ENCODE data around the gene CNOT1. TPM values are rescaled to one million over a fixed set of nuclear protein-coding genes. Genes with fewer than 3 reads are reported as not detected.

Gene CNOT1
- total RNA-seq, 1 experiment from 2014 or later: 299 TPM

DNA sequence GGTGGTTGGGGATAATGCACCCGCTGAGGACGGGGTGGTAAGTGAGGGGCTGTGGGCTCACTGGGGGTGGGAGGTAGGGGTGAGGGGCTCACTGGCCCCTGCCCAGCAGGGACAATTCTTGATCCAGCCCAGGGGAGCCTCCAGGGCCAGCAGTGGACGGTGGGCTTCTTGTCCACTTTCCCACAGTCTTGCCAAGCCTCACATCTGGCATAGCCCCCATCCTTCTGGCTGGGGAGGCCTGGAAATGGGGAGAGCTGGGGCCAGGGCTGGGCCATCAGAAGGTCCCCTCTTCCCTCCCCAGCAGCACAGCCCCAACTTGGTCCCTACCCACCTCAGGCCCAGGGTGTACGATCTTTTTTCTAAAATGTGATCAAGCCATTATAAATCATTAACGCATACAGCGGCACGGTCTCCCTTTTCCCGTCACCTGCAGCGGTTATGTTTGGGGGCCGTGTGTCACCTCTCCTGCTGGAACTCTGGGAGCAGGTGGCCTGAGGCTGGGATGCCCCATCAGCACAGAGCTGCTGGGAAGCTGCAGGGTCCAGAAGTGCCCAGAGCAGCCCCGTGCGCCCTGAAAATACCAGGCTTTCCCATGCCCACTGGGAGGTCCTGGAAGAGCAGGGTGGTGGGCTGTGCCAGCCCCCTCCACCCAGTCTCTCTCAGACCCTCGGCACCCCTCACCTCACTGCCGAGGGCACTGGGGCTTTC is 121.5 kb downstream of the CNOT1 start:
- Mint-ChIP-seq H3K27me3 (ENCODE audit: unreplicated experiment) (peaks cover 6% of the 10 kb centered on the region), H3K9me3 (ENCODE audit: low read depth, unreplicated experiment) (no peaks in the 10 kb centered on the region), H3K36me3 (ENCODE audit: insufficient read depth, unreplicated experiment) (peaks cover 25% of the 10 kb centered on the region), H3K4me3 (ENCODE audit: low read depth, unreplicated experiment) (no peak overlapping the region), H3K27ac (ENCODE audit: unreplicated experiment) (no peak overlapping the region), H3K4me1 (ENCODE audit: low read depth, unreplicated experiment) (no peaks in the 10 kb centered on the region)
- no peak for DNase-seq
- intact Hi-C loops (cut with micrococcal nuclease; ENCODE audit: unreplicated experiment): no loop called here
- no TSS peak for BruUV-seq (replicated peaks)
- CTCF ChIA-PET: no interaction called here
- no peak for TF ChIP-seq CTCF (IDR thresholded peaks at IDR 0.05; ENCODE audit: unreplicated experiment)

GRCh38 chr16:58507195-58507962 is 122.2 kb downstream of the CNOT1 start:
- Mint-ChIP-seq H3K27me3 (ENCODE audit: unreplicated experiment) (peaks cover 13% of the 10 kb centered on the region), H3K9me3 (ENCODE audit: low read depth, unreplicated experiment) (no peaks in the 10 kb centered on the region), H3K36me3 (ENCODE audit: insufficient read depth, unreplicated experiment) (peaks cover 28% of the 10 kb centered on the region), H3K27ac (ENCODE audit: unreplicated experiment) (no peak overlapping the region), H3K4me1 (ENCODE audit: low read depth, unreplicated experiment) (no peaks in the 10 kb centered on the region), H3K4me3 (ENCODE audit: low read depth, unreplicated experiment) (no peak overlapping the region)
- CTCF ChIA-PET: no interaction called here
- no peak for TF ChIP-seq CTCF (IDR thresholded peaks at IDR 0.05; ENCODE audit: unreplicated experiment)
- BruUV-seq (replicated peaks): no TSS peak
- intact Hi-C loops (cut with micrococcal nuclease; ENCODE audit: unreplicated experiment): no loop called here
- no peak for DNase-seq

- DNase-seq: no peak
- peaks cover 13% of the 10 kb centered on the region for H3K27me3 Mint-ChIP-seq (ENCODE audit: unreplicated experiment)
- peaks cover 26% of the 10 kb centered on the region for H3K36me3 Mint-ChIP-seq (ENCODE audit: insufficient read depth, unreplicated experiment)
- no peak overlapping the region for H3K27ac Mint-ChIP-seq (ENCODE audit: unreplicated experiment)
- no peak for TF ChIP-seq CTCF (IDR thresholded peaks at IDR 0.05; ENCODE audit: unreplicated experiment)
- BruUV-seq (replicated peaks): no TSS peak
- no peaks in the 10 kb centered on the region for H3K9me3 Mint-ChIP-seq (ENCODE audit: low read depth, unreplicated experiment)
- H3K4me1 Mint-ChIP-seq (ENCODE audit: low read depth, unreplicated experiment): peaks cover 1% of the 10 kb centered on the region
- H3K4me3 Mint-ChIP-seq (ENCODE audit: low read depth, unreplicated experiment): no peak overlapping the region
- CTCF ChIA-PET: interaction anchor here (1.0 kb wide), 1 partner anchor 154 kb away, joined by 3 read pairs; no protein-coding TSS in a partner anchor
- intact Hi-C loops (cut with micrococcal nuclease; ENCODE audit: unreplicated experiment): no loop called here
These were observed 123.1 kb downstream of the CNOT1 start for GRCh38 chr16:58506241-58507194.

Measured in Calu3 (cell line).